Activated CD4-positive, alpha-beta T cell treated with anti-CD3 and anti-CD28 coated beads, Interleukin-10, Interleukin-2, amounts not matched to agents 100 ng/mL and 50 ng/mL, durations not matched to agents 16 hours and 8 hours (primary cell): ENCODE data around the gene SLC51A.
"Not testable (repeated sequence)": the region's sequence is repeated elsewhere in the genome, so short reads cannot be mapped to it uniquely, and the experiment has no call there.

ENCODE experiments used
- DNase-seq: peaks from one replicate; pipeline ENCODE4 v3.0.0-alpha.2; 2020

Gene SLC51A

GRCh38 chr3:196244166-196244565, 27.8 kb downstream of the SLC51A start:
- not testable (repeated sequence) for DNase-seq

DNA sequence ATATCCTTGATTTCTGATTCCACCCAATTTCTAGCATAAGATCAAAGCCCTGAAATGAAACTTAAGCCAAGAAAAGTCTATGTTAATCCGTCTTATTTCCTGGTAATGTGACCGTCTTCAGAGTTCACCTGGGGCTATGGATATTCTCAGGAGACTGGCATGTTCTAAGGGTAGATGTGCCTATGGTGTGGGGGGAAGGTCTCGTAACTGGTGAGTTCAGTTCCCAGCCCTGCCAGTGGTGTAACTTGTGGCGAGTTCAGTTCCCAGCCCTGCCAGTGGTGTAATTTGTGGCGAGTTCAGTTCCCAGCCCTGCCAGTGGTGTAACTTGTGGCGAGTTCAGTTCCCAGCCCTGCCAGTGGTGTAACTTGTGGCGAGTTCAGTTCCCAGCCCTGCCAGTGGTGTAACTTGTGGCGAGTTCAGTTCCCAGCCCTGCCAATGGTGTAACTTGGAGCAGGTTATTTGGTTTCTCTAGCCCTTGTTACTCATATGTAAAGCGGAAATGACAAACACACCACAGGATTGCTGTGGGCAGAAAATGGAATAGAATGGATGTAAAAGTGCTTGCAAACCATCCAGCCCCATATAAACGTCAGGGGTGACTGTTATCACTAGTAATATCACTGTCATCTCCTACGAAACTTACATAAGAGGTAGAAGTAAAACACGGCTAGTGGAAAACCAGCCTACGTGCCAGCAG, 30.4 kb downstream of the SLC51A start:
- peak; percentile 72 for DNase-seq

DNA sequence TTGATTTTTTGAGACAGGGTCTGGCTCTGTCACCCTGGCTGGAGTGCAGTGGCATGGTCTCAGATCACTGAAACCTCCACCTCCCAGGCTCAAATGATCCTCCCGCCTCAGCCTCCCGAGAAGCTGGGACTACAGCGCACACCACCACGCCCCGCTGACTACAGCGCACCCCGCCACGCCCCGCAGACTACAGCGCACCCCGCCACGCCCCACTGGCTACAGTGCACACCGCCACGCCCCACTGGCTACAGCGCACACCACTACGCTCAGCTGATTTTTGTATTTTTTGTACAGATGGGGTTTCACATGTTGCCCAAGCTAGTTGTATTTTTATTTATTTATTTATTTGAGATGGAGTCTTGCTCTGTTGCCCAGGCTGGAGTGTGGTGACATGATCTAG, 35.6 kb downstream of the SLC51A start:
- no peak for DNase-seq

GRCh38 chr3:196254376-196255283, 38.3 kb downstream of the SLC51A start:
- DNase-seq = no peak

- DNase-seq = no peak
Observed at GRCh38 chr3:196255776-196256175, 39.4 kb downstream of the SLC51A start.

DNA sequence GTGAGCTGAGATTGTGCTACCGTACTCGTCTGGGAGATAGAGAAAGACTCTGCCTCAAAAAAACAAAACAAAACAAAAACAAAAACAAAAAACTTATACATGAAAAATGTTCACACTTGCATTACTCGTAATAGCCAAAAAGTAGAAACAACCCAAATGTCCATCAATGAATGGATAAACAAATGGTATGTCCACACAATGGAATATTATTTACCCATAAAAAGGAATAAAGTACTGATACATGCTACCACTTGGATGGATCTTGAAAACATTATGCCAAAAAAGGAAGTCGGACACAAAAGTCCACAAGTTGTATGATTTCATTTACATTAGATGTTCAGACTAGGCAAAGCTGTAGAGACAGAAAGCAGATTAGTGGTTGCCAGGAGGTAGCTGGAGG, 44.5 kb downstream of the SLC51A start:
- no peak for DNase-seq

DNA sequence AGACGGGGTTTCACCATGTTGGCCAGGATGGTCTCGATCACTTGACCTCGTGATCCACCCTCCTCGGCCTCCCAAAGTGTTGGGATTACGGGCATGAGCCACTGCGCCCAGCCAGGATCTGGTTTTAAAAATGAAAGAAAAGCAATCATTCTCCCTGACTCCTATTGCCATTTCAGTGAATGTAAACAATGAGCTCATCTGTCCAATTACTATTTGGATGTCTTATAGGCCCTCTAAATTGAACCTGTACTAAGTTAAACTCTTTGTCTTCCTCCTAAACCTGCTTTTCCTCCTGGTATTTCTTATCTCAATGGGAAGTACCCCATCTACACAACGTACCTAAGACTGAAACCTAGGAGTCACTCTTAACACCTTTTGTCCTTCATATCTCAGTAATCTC, 47.5 kb downstream of the SLC51A start:
- DNase-seq = no peak

- DNase-seq = peak; percentile 52
Observed at GRCh38 chr3:196268284-196269163, 52.2 kb downstream of the SLC51A start.

GRCh38 chr3:196270499-196270898, 54.2 kb downstream of the SLC51A start:
- DNase-seq = no peak

- DNase-seq = no peak
Observed at GRCh38 chr3:196272826-196273225, 56.5 kb downstream of the SLC51A start.

- DNase-seq = peak; percentile 45
Observed at GRCh38 chr3:196273655-196274054, 57.3 kb downstream of the SLC51A start.

DNA sequence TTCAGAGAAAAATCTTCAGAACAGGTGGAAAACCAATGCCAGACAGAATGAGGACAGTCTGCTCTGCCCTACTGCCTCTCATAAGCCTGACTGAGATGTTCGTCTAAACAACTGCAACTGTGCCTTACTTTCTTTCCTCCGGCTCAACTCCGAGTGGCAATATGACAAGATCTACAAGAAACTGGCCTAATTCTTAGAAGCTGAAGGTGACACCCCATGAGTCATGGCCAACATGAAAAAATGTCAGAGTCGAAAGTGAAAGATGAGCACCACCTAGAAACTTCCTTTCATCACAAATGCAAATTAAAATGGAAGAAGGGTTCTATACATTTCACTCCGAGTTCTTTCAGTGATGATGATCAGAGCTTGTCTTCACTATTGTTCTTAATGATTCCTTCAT, 58.3 kb downstream of the SLC51A start:
- DNase-seq = peak; percentile 95

DNA sequence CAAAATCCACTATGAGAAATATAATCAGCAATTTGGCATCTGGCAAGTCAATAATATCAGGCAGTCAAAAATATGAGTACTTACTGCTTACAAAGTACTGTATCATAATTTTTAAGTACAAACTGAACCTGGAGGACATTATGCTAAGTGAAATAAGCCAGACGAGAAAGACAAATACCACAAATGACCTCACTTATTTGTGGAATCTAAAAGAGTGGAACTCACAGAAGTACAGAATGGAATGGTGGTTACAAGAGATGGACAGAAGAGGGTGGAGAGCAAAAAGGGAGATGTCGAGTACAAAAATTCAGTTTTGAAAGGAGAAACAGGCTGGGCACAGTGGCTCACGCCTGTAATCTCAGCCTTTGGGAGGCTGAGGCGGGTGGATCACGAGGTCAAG, 58.8 kb downstream of the SLC51A start:
- DNase-seq = no peak

DNA sequence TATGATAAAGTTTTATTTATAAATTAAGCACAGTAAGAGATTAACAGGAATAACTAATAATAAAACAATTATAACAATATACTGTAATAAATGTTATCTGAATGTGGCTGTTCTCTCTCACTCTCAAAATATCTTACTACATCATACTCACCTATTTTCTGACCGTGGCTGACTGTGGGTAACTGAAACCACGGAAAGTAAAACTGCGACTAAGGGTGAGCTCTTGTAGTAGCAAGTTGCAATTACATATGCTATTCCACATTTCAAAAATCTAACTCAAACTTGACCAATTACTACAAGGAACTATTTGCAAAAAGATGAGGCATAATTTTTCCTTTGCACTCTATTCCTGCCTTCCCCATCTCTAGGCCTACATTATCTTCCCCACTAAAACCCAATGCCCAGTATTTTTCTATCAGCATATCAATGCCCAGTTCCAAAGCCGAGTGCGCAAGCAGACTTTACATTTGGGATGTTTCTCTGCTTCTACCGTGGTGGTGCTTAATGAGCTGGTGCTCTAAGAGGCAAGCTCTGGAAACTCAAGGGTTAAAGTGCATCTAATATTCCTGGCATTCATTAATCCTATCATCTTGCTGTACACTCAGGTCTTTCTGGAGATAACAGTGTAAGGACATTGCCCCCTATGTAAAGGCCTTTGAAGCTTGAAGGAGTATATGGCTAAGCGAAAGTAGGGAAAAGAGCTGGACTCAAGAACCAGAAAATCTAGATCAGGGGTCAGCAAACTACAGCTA, 64.5 kb downstream of the SLC51A start:
- DNase-seq = peak; percentile 76

- no peak for DNase-seq
Observed at GRCh38 chr3:196281962-196282361, 65.6 kb downstream of the SLC51A start.
